ENCODE data around the gene INPPL1. TPM values are rescaled to one million over a fixed set of nuclear protein-coding genes. Genes with fewer than 3 reads are reported as not detected.
"Not testable (repeated sequence)": the region's sequence is repeated elsewhere in the genome, so short reads cannot be mapped to it uniquely, and the experiment has no call there.

Gene INPPL1
- 100 to 1,000 TPM in 1 of 4 donors, 10 to 100 TPM in 3; 66.6 to 195 (median 77.5) TPM for total RNA-seq
- 10 to 100 TPM; 30.0 to 96.5 (median 32.6) TPM for polyA plus RNA-seq

GRCh38 chr11:72224564-72225410 lies at the start of gene INPPL1:
Gene INPPL1 (plus strand): TSS chr11:72224767. CDS start chr11:72224985, 218 bp downstream.
- DNase-seq: peak; percentile 81

GRCh38 chr11:72177656-72178055 lies 46.9 kb upstream of the INPPL1 start:
- intact Hi-C loops (cut with DNase I): no loop called here
- H3K4me3 ChIP-seq: no peak overlapping the region
- H3K4me1 ChIP-seq: no peaks in the 10 kb centered on the region
- H3K9me3 ChIP-seq: no peaks in the 10 kb centered on the region
- TF ChIP-seq, protein P1, sequence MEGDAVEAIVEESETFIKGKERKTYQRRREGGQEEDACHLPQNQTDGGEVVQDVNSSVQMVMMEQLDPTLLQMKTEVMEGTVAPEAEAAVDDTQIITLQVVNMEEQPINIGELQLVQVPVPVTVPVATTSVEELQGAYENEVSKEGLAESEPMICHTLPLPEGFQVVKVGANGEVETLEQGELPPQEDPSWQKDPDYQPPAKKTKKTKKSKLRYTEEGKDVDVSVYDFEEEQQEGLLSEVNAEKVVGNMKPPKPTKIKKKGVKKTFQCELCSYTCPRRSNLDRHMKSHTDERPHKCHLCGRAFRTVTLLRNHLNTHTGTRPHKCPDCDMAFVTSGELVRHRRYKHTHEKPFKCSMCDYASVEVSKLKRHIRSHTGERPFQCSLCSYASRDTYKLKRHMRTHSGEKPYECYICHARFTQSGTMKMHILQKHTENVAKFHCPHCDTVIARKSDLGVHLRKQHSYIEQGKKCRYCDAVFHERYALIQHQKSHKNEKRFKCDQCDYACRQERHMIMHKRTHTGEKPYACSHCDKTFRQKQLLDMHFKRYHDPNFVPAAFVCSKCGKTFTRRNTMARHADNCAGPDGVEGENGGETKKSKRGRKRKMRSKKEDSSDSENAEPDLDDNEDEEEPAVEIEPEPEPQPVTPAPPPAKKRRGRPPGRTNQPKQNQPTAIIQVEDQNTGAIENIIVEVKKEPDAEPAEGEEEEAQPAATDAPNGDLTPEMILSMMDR (IDR thresholded peaks at IDR 0.05): no peak
- TF ChIP-seq POLR2A (IDR thresholded peaks at IDR 0.05) (no peak), POLR2AphosphoS5 (IDR thresholded peaks at IDR 0.05) (no peak), EP300 (IDR thresholded peaks at IDR 0.05) (no peak)
- DNase-seq: no peak
- H3K36me3 ChIP-seq: no peaks in the 10 kb centered on the region
- WGBS, 2 donors: 87 to 92% methylated on average over 6 of the region's 6 CpGs
- peaks cover 0 to 4% (median 0%) of the 10 kb centered on the region in 3 donors for H3K27me3 ChIP-seq
- H3K27ac ChIP-seq: no peak overlapping the region

More at GRCh38 chr11:72224564-72225410, at the start of gene INPPL1:
- no peaks in the 10 kb centered on the region for H3K9me3 ChIP-seq
- H3K4me1 ChIP-seq: peaks cover 2 to 49% (median 43%) of the 10 kb centered on the region in 4 donors
- H3K4me3 ChIP-seq: peak within 1 kb of the TSS; percentile 65 to 91 (median 80)
- H3K27ac ChIP-seq: peak within 1 kb of the TSS; percentile 95 to 99 (median 98)
- intact Hi-C loops (cut with DNase I): loop anchor here (1.0 to 5.0 kb wide), 4 partner anchors 14 to 297 kb away; partner anchors contain the start of genes ANAPC15, RNF121 and XNDC1N
- peaks cover 14 to 28% (median 18%) of the 10 kb centered on the region in 4 donors for H3K36me3 ChIP-seq
- no peaks in the 10 kb centered on the region for H3K27me3 ChIP-seq
- 1% methylated on average over 81 of the region's 81 CpGs for WGBS, 2 donors
- TF ChIP-seq EP300 (IDR thresholded peaks at IDR 0.05) (no peak), POLR2A (IDR thresholded peaks at IDR 0.05) (no peak), POLR2AphosphoS5 (IDR thresholded peaks at IDR 0.05) (peak in 1 of 4 donors; percentile 14)

- WGBS, 2 donors: 82 to 84% methylated on average over 7 of the region's 7 CpGs
- no peak for DNase-seq
- H3K9me3 ChIP-seq: no peaks in the 10 kb centered on the region
- no peaks in the 10 kb centered on the region for H3K36me3 ChIP-seq
- no peak overlapping the region for H3K27ac ChIP-seq
- TF ChIP-seq, protein P1 (IDR thresholded peaks at IDR 0.05): no peak
- TF ChIP-seq EP300 (IDR thresholded peaks at IDR 0.05) (no peak), POLR2A (IDR thresholded peaks at IDR 0.05) (no peak), POLR2AphosphoS5 (IDR thresholded peaks at IDR 0.05) (no peak)
- intact Hi-C loops (cut with DNase I): no loop called here
- H3K4me3 ChIP-seq: no peak overlapping the region
- peaks cover 0 to 4% (median 0%) of the 10 kb centered on the region in 3 donors for H3K27me3 ChIP-seq
- H3K4me1 ChIP-seq: peaks cover 0 to 4% (median 0%) of the 10 kb centered on the region in 4 donors
Measured at GRCh38 chr11:72179049-72179803, 45.3 kb upstream of the INPPL1 start.

DNA sequence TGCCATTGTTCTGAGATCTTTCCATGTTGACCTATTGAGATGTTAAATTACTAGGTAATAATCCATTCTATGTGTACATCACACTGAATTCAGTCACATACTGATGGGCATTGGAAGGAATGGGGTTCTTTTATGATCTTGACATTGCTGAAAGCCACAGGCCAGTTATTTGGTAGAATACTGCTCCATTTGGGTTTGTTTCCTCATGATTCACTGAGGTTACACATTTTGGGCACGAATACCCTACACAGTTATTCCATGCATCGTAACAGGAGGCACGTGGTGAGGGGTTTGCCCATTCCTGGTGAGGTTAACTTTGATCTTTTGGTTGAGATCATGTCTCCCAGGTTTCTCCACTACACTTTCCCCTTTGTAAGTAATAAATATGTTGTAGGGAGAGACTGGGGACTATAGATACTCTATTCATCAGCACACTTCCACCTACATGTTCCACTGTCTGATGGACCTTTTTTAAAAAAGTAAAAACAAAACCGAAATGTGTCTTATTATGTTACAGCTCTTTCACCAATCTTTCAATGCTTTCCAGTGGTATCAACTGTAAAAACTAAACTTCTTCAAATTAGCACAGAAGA lies 44.7 kb upstream of the INPPL1 start:
- WGBS, 2 donors: 79 to 84% methylated on average over 4 of the region's 4 CpGs
- Histone ChIP-seq H3K27me3 (peaks cover 0 to 4% (median 0%) of the 10 kb centered on the region in 3 donors), H3K4me1 (peaks cover 0 to 4% (median 0%) of the 10 kb centered on the region in 4 donors), H3K4me3 (no peak overlapping the region), H3K9me3 (no peaks in the 10 kb centered on the region), H3K36me3 (no peaks in the 10 kb centered on the region), H3K27ac (no peak overlapping the region)
- DNase-seq: no peak
- TF ChIP-seq EP300 (IDR thresholded peaks at IDR 0.05) (no peak), POLR2AphosphoS5 (IDR thresholded peaks at IDR 0.05) (no peak), POLR2A (IDR thresholded peaks at IDR 0.05) (no peak)
- TF ChIP-seq, protein P1 (IDR thresholded peaks at IDR 0.05): no peak
- intact Hi-C loops (cut with DNase I): loop anchor here (10.0 kb wide), 1 partner anchor 55 kb away; no protein-coding TSS in a partner anchor

GRCh38 chr11:72180892-72181552 lies 43.5 kb upstream of the INPPL1 start:
- not testable (repeated sequence) for H3K36me3 ChIP-seq, H3K27ac ChIP-seq, H3K27me3 ChIP-seq, H3K9me3 ChIP-seq, H3K4me1 ChIP-seq, DNase-seq, H3K4me3 ChIP-seq
- intact Hi-C loops (cut with DNase I): loop anchor here (10.0 kb wide), 1 partner anchor 54 kb away; no protein-coding TSS in a partner anchor
- 71 to 73% methylated on average over 7 of the region's 7 CpGs for WGBS, 2 donors

- WGBS, 2 donors: 59 to 69% methylated on average over 3 of the region's 3 CpGs
- not testable (repeated sequence) for DNase-seq, H3K27me3 ChIP-seq, H3K4me1 ChIP-seq, H3K9me3 ChIP-seq, H3K27ac ChIP-seq, H3K4me3 ChIP-seq, H3K36me3 ChIP-seq
- intact Hi-C loops (cut with DNase I): loop anchor here (10.0 kb wide), 1 partner anchor 53 kb away; no protein-coding TSS in a partner anchor
Measured at GRCh38 chr11:72181553-72181958, 43.0 kb upstream of the INPPL1 start.

All from sigmoid colon (tissue), 7 donors.